GM23338 (cell line): Measurements from ENCODE around the gene CPLX1. TPM values are rescaled to one million over a fixed set of nuclear protein-coding genes. Genes with fewer than 3 reads are reported as not detected.

Source experiments
- ATAC-seq: fragments of 200-7000 bp; cut with Tn5 transposase; 3 replicates; pipeline ENCODE4 v1.9.1; 2020
- DNase-seq: peaks from one replicate; pipeline ENCODE4 v3.0.0-alpha.2; 2015; ENCODE audit warnings: low spot score
- H2AFZ ChIP-seq: fragments of 200-600 bp; sonication (generic); 2 replicates; pipeline ENCODE4 v1.8.0; 2016; ENCODE audit warnings: antibody characterized with exemption, mild to moderate bottlenecking, moderate library complexity
- H3F3A ChIP-seq: fragments of 200-600 bp; sonication (generic); replicated peaks from 2 replicates; pipeline ENCODE4 v1.8.0; 2017; ENCODE audit warnings: antibody characterized with exemption, mixed run types, low read depth
- H3K27ac ChIP-seq: fragments of 200-600 bp; sonication (generic); 2 replicates; pipeline ENCODE4 v1.6.1; 2016; ENCODE audit warnings: low read depth
- H3K27me3 ChIP-seq: fragments of 200-600 bp; sonication (generic); 2 replicates; pipeline ENCODE4 v1.8.0; 2016; ENCODE audit warnings: mild to moderate bottlenecking, mixed run types, moderate library complexity; ENCODE audit not compliant: insufficient read depth
- H3K36me3 ChIP-seq: fragments of 200-600 bp; sonication (generic); 2 replicates; pipeline ENCODE4 v1.8.0; 2016; ENCODE audit warnings: mild to moderate bottlenecking; ENCODE audit not compliant: insufficient read depth
- H3K4me1 ChIP-seq: fragments of 200-600 bp; sonication (generic); 2 replicates; pipeline ENCODE4 v1.8.0; 2016; ENCODE audit warnings: mild to moderate bottlenecking, moderate library complexity; ENCODE audit not compliant: insufficient read depth
- H3K4me2 ChIP-seq: fragments of 200-600 bp; sonication (generic); 2 replicates; pipeline ENCODE4 v1.7.1; 2017; ENCODE audit warnings: mixed run types
- H3K4me3 ChIP-seq: fragments of 200-600 bp; sonication (generic); 2 replicates; pipeline ENCODE4 v1.6.1; 2016; ENCODE audit warnings: mixed run types
- H3K79me2 ChIP-seq: fragments of 200-600 bp; sonication (generic); replicated peaks from 2 replicates; pipeline ENCODE4 v1.8.0; 2017; ENCODE audit warnings: mild to moderate bottlenecking; ENCODE audit not compliant: insufficient read depth
- H3K9me2 ChIP-seq: fragments of 200-600 bp; sonication (generic); 2 replicates; pipeline ENCODE4 v1.8.0; 2017; ENCODE audit not compliant: insufficient read depth
- H4K20me1 ChIP-seq: fragments of 200-600 bp; sonication (generic); replicated peaks from 2 replicates; pipeline ENCODE4 v1.8.0; 2017; ENCODE audit warnings: mild to moderate bottlenecking; ENCODE audit not compliant: insufficient read depth
- H3K27ac Mint-ChIP-seq: 2 replicates; pipeline ENCODE4 v1.8.0; 2020; ENCODE audit warnings: inconsistent platforms, mild to moderate bottlenecking, moderate library complexity, mixed read lengths
- H3K27me3 Mint-ChIP-seq: 3 replicates; pipeline ENCODE4 v1.8.0; 2022; ENCODE audit warnings: low read depth, mild to moderate bottlenecking, moderate library complexity, mixed read lengths, inconsistent platforms; ENCODE audit not compliant: insufficient read depth, poor library complexity
- H3K36me3 Mint-ChIP-seq: 3 replicates; pipeline ENCODE4 v1.8.0; 2021; ENCODE audit warnings: low read depth, mild to moderate bottlenecking, inconsistent platforms, moderate library complexity, mixed read lengths
- H3K4me1 Mint-ChIP-seq: 3 replicates; pipeline ENCODE4 v1.8.0; 2020; ENCODE audit warnings: mild to moderate bottlenecking, inconsistent platforms, mixed read lengths
- H3K4me3 Mint-ChIP-seq: 3 replicates; pipeline ENCODE4 v1.8.0; 2021; ENCODE audit warnings: moderate library complexity, mild to moderate bottlenecking, inconsistent platforms, mixed read lengths
- H3K9me3 Mint-ChIP-seq: 3 replicates; pipeline ENCODE4 v1.8.0; 2020; ENCODE audit warnings: moderate library complexity, mild to moderate bottlenecking, inconsistent platforms, mixed read lengths
- CREB1 ChIP-seq: fragments of 250-450 bp; sonication (Bioruptor Pico); IDR thresholded peaks from 2 replicates; pipeline ENCODE4 v1.5.0; 2020; ENCODE audit warnings: low read depth, mild to moderate bottlenecking, moderate library complexity
- CTCF ChIP-seq, 2 experiments: fragments of 200-600 bp in 1 of 2; sonication (generic) in 1 of 2; conservative IDR thresholded peaks; 2 replicates each; pipeline versions ENCODE4 v1.5.1 to v1.6.1; 2016 to 2017; ENCODE audit warnings: antibody characterized with exemption in 2 of 2, low read depth in 2 of 2, mild to moderate bottlenecking in 2 of 2, moderate library complexity in 1 of 2
- NANOG ChIP-seq: IDR thresholded peaks from 2 replicates; pipeline ENCODE4 v1.6.1; 2016; ENCODE audit warnings: antibody characterized with exemption, borderline replicate concordance
- ZNF462 ChIP-seq: fragments of 250-450 bp; sonication (Bioruptor Pico); IDR thresholded peaks from 2 replicates; pipeline ENCODE4 v1.5.0; 2020; ENCODE audit warnings: mild to moderate bottlenecking, moderate library complexity
- polyA plus RNA-seq: library from polyadenylated mRNA; unstranded; fragments of >200 nt; fragmentation: Nextera tagmentation; extraction: Ambion mirVana; gene quantifications from 2 replicates; pipeline ENCODE4 v1.2.1, GENCODE V29; 2016
- total RNA-seq: library from RNA; depleted of rRNA; stranded (reverse); fragments of >200 nt; shearing (Covaris generic); gene quantifications from 2 replicates; pipeline ENCODE4 v1.2.3, GENCODE V29; 2014

Gene CPLX1
- total and polyA plus RNA-seq, 2 experiments from 2014 or later = 0.86 to 0.97 TPM

- no peak for TF ChIP-seq ZNF462 (CRISPR knock-in tag)
- no peak for TF ChIP-seq CREB1 (CRISPR knock-in tag)
Observed at GRCh38 chr4:854356-854755, 28.4 kb upstream of the CPLX1 start (continued).

GRCh38 chr4:853416-853781 lies 27.5 kb upstream of the CPLX1 start:
- no peak for DNase-seq
- H3K4me3 ChIP-seq = no peak overlapping the region
- no peak for TF ChIP-seq NANOG
- no peak for TF ChIP-seq CTCF (conservative IDR thresholded peaks at IDR 0.05; ENCODE audit: low read depth in 2 of 2)
- no peak for TF ChIP-seq ZNF462 (CRISPR knock-in tag)
- H3K27ac ChIP-seq = no peak overlapping the region
- H3K36me3 ChIP-seq = 0 out of 2 replicates have a peak, but pooled peaks cover 5% of the 10 kb centered on the region
- ATAC-seq = no peak
- Mint-ChIP-seq H3K4me1 (no peaks in the 10 kb centered on the region), H3K4me3 (no peak overlapping the region), H3K9me3 (peaks cover 3% of the 10 kb centered on the region; the same call in 1 of the 3 replicates), H3K27me3 (peaks cover 5% of the 10 kb centered on the region), H3K36me3 (peaks cover 26% of the 10 kb centered on the region), H3K27ac (no peak overlapping the region)
- no peak overlapping the region for H2AFZ ChIP-seq
- H3K4me1 ChIP-seq = no peaks in the 10 kb centered on the region
- H3K9me2 ChIP-seq = no peaks in the 10 kb centered on the region
- no peaks in the 10 kb centered on the region for H4K20me1 ChIP-seq
- no peaks in the 10 kb centered on the region for H3F3A ChIP-seq
- no peaks in the 10 kb centered on the region for H3K27me3 ChIP-seq
- no peak overlapping the region for H3K4me2 ChIP-seq
- no peaks in the 10 kb centered on the region for H3K79me2 ChIP-seq
